GM18520 (cell line): ENCODE results near the gene TMEM213.

ENCODE experiments used
- ATAC-seq: cut with Tn5 transposase; IDR thresholded peaks from one replicate; pipeline ENCODE4 v1.9.1; 2021; ENCODE audit not compliant: unreplicated experiment

TMEM213 gene, protein sequence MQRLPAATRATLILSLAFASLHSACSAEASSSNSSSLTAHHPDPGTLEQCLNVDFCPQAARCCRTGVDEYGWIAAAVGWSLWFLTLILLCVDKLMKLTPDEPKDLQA

GRCh38 chr7:138797715-138798320, at the start of gene TMEM213, which contains the start of gene ATP6V0A4:
Gene TMEM213 (plus strand): TSS chr7:138797994. CDS start chr7:138798105, 111 bp downstream.
Gene ATP6V0A4 (minus strand): TSS chr7:138798196. CDS start chr7:138771247, 26,949 bp downstream.
- ATAC-seq: no peak

DNA sequence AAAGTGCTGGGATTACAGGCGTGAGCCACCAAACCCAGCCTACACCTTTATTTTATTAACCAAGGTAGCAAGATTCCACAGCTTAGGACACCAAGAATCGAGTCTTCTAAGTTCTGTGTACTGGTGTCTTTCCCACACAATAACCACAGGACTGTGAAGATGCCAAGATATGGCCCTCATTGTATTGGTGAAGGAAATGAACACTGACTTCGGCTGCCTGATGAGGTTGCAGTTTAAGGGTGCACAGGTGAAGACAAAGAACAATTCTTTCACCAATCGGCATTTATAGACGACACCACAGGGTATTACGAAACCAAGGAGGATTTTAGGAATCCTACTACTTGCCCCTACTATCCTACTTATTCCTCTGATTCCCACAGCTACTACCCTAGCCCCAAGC, 49.1 kb upstream of the TMEM213 start:
- ATAC-seq: no peak

- ATAC-seq: no peak
Measured at GRCh38 chr7:138749960-138750359, 47.8 kb upstream of the TMEM213 start.

DNA sequence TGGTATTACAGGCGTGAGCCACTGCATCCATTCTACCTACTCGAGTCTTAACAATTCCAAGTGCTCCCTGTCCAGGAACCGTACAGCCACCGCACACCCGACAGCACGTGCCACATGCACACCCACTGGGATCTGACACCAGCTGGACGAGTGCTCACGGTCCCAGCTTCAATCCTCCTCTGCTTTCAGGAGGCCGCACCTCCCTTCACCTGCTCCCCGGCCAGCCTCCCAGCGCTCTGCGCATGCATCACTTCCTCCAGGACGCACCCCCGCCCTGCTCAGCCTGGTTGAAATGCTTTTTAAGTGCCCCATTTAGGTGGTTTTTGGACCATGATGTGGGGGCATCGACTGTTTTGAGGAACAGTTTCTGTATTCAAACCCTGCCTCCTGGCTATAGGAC, 47.3 kb upstream of the TMEM213 start:
- no peak for ATAC-seq

GRCh38 chr7:138750901-138751464, 46.8 kb upstream of the TMEM213 start:
- no peak for ATAC-seq

GRCh38 chr7:138752518-138753149, 45.2 kb upstream of the TMEM213 start:
- peak; percentile 80 for ATAC-seq

GRCh38 chr7:138753150-138753518, 44.7 kb upstream of the TMEM213 start:
- ATAC-seq: no peak

DNA sequence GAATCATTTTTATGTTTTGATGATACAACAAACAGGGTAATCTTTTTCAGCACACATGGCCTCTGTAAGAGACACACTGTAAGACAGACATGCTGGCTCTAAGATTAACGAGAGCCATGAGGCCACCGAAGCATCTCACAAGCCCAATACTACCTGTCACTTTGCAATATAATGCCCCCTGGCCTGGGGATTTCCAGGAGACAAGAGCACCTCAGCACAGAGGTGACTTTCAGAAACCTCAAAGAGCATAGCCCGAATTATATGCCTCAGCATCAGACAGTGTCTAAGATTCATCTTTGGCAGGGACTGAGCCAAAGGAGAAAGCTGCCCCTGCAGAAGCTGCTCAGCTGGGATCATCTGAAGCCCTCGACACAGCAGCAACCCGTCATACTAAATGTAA, 44.2 kb upstream of the TMEM213 start:
- ATAC-seq: no peak

DNA sequence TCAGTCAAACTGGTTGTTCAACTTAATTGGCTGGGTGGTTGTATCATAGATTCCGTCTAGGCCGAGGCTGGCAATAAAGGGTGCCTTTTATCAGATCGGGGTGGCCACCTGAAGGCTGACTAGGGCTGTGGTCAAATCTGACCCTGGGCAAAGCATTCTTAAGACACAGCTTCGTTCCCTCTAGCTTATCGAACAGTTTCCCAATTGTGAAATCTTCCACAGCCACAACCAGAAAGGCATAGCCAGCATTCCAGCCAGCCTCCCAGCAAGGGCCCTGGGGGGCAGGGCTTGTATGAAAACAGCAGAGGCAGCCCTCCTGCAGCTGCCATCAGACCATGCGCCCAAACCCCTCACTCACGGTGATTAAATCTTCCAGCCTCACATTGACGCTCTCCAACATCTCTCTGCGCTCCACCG, 42.5 kb upstream of the TMEM213 start:
- no peak for ATAC-seq

DNA sequence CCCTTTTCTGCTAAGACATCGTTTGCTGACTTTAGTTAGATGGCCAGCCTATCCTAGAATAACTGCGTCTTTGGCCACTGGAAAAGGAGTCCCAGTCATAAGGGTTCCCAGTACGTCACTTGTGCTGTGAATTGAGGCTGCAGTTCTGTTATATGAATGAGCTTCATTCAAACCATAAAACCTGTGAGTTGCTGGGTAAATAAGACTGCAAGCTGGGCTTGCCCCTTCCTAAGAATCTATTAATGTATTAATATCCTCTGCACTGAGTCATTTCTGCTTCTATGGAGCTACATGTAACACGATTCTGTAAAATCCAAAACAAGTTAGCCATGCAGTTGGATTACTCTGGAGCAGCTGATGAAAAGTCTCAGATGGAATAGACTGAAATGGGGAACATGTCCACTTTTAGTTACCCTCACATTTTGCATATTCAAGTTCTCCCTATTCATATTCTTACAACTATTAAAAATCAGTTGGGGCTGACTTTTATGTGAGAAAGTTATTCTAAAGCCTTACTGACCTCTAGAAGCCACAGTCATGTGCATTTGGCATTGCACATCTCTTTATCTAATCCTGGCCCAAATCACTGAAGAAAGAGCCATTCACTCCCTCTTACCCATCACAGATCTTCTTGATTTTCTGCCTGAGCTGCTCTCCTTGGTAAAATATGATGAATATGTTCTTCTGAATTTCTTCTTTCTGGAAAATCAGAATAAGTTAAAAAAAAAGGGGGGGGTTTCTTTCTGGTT, 41.8 kb upstream of the TMEM213 start:
- ATAC-seq: no peak

GRCh38 chr7:138756591-138757242, 41.1 kb upstream of the TMEM213 start:
- ATAC-seq: no peak

- ATAC-seq: no peak
Measured at GRCh38 chr7:138768241-138768640, 29.6 kb upstream of the TMEM213 start.

DNA sequence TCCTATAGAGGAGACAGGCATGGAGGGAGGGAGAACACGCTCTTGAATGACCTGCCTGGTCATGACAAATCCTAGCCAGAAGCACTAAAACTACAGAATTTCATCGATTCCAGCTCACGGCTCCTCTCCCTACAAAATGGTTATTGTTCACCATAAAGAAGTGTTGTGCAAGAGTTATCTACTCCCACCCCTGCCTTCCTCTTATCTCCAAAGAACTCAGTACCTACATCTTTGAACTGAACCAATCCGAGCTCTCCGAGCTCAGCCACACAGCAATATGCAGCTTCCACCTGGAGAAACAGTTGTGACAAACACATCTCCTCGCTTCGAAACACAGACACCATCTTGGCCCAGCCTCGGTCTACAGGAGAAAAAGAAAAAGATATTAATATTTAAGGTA, 26.9 kb upstream of the TMEM213 start:
- ATAC-seq: no peak

DNA sequence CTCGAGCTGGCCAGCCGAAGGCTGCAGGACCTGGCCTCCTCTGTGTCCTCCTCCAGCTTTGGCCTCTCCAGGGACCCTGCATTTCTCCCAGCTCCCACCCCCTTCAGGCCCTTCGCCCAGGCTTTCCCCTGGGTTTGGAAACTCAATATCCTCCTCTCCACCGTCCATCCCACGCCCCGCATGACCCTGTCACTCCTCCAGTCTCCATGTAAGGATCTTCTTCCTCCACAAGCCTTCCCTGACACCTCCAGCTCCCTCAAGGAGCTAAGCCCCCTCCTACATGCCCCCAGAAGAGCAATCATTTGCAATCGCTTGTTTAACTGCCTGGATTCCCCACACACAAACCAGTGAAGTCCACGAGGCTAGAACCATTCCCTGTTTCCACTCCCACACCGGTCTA, 24.6 kb upstream of the TMEM213 start:
- ATAC-seq: no peak

DNA sequence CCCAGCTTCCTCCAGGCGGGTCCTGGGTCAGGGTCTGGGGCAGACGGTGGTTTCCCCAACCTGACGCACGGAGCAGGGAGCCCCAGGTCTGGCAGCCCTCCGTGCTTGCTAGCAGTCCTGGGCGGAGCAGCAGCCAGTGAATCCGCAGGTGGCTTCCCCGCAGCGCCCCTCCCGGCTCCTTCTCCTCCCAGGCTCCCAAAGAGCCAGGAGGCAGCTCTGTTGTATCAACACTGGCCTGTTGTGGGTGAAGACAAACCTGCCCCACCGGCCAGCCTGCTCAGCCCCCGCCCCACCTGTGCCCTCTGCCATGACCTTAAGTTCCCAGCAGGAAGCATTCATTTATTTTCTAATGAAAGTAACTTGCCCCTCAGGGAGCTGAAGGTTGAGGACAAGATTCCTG, 24.0 kb upstream of the TMEM213 start:
- ATAC-seq: no peak

GRCh38 chr7:138776166-138776833, 21.5 kb upstream of the TMEM213 start:
- no peak for ATAC-seq

DNA sequence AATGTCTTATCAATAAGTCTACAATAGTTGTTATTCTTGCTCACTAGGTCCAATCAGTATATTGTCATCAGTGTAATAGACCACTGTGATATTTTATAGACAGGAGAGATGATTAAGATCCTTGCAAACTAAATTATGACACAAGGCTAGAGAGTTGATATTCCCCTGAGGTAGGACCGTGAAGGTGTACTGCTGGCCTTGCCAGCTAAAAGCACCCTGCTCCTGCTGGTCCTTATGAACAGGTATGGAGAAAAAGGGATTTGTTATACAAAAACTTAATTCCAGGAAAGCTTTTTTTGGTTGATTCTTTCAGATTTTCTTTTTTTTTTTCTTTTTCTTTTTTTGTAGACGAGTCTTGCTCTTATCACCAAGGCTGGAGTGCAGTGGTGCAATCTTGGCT, 16.8 kb upstream of the TMEM213 start:
- no peak for ATAC-seq

DNA sequence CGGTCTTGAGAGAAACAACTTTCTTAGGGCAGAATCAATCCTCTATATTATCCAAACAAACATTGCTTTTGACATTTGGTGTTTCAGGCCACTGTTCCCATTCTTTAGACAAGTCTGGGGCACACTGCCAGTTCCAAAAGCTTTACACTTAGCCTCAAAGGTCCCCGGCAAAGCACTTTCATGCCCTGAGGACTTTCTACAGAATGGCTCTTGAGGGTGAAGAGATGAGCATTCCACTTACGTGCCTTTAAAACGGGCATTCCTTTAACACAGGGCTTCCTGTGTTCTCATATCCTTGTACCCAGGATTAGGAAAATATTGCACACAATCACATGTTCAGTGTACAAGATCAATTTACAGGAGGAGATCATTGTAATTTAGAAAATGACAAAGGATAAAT, 13.1 kb upstream of the TMEM213 start:
- ATAC-seq: no peak

GRCh38 chr7:138785587-138786437, 12.0 kb upstream of the TMEM213 start:
- ATAC-seq: no peak
